Right lobe of liver (tissue), 6 donors: Measurements from ENCODE around the gene PPARA. TPM values are rescaled to one million over a fixed set of nuclear protein-coding genes. Genes with fewer than 3 reads are reported as not detected.
"Not testable (repeated sequence)": the region's sequence is repeated elsewhere in the genome, so short reads cannot be mapped to it uniquely, and the experiment has no call there.

ENCODE experiments used
- ATAC-seq, 4 donors: fragments of 200-7000 bp; cut with Tn5 transposase; one replicate each; pipeline ENCODE4 v1.9.1; 2020; ENCODE audit warnings: mild to moderate bottlenecking in 4 of 4, moderate library complexity in 4 of 4
- DNase-seq, 3 donors: peaks; one replicate each; pipeline ENCODE4 v3.0.0-alpha.2; 2020
- H3K27ac ChIP-seq, 3 donors: fragments of 200-600 bp; one replicate each; pipeline ENCODE4 v1.8.0; 2022
- H3K27me3 ChIP-seq, 2 donors: fragments of 200-600 bp; one replicate each; pipeline ENCODE4 v1.8.0; 2022
- H3K36me3 ChIP-seq, 4 donors: fragments of 200-600 bp; sonication (generic) in 1 of 4; one replicate each; pipeline versions ENCODE4 v1.5.1 to v1.8.0; 2017 to 2022; ENCODE audit warnings: control low read depth in 1 of 4
- H3K4me1 ChIP-seq, 4 donors: fragments of 200-600 bp; sonication (generic) in 1 of 4; one replicate each; pipeline versions ENCODE4 v1.5.1 to v1.8.0; 2017 to 2022; ENCODE audit warnings: control low read depth in 1 of 4
- H3K4me3 ChIP-seq, 3 donors: fragments of 200-600 bp; one replicate each; pipeline ENCODE4 v1.8.0; 2022
- H3K9me3 ChIP-seq, 4 donors: fragments of 200-600 bp; sonication (generic) in 1 of 4; one replicate each; pipeline versions ENCODE4 v1.5.1 to v1.8.0; 2017 to 2022; ENCODE audit warnings: control low read depth in 1 of 4
- POLR2A ChIP-seq: fragments of 450-650 bp; IDR thresholded peaks from one replicate; pipeline ENCODE4 v1.6.1; 2017; ENCODE audit warnings: antibody characterized with exemption, mild to moderate bottlenecking
- WGBS: methylation state at CpG from one replicate; pipeline ENCODE4 v1.1.6; 2018; ENCODE audit warnings: low coverage, low lambda C conversion rate; ENCODE audit not compliant: insufficient coverage; ENCODE audit errors: missing lambda C conversion rate; 5-methylcytosine and 5-hydroxymethylcytosine counted together
- intact Hi-C, 2 donors: fragments of 100-400 bp; cut with DNase I; formaldehyde crosslinking; loops; one replicate each; pipeline versions ENCODE4 v1.11.2 to v1.14.1; 2022
- total RNA-seq, 6 experiments: library from RNA; depleted of rRNA in 2 of 6; stranded (reverse); fragments of >200 nt in 2 of 6; fragmentation: NEBNext Ultra II Directional in 3 of 6; extraction: Animal tissue kit (Norgen Biotek cat#: 25700) in 3 of 6; gene quantifications; one replicate each; pipeline versions ENCODE4 v1.1.0 to v1.2.4, GENCODE V29; 2016 to 2023
- TF ChIP-seq, protein P1 (sequence below), 4 donors: fragments of 200-600 bp in 3 of 4; fragments of 450-650 bp in 1 of 4; IDR thresholded peaks; one replicate each; pipeline versions ENCODE4 v1.5.1 to v1.8.0; 2016 to 2022; ENCODE audit warnings: antibody characterized with exemption in 4 of 4, mild to moderate bottlenecking in 2 of 4
- donor health status: DM: no; HTN: yes; CAD: no.
- donor health status: DM: no; HTN: no; CAD: no.
- donor health status: DM: no; HTN: no; CAD: no.
- donor health status: DM: no; HTN: yes; CAD: no.
- donor health status: DM: no; HTN: yes; CAD: no.

Gene PPARA
- total RNA-seq, 6 experiments from 2014 or later, result 64.4 to 152 (median 95.1) TPM

DNA sequence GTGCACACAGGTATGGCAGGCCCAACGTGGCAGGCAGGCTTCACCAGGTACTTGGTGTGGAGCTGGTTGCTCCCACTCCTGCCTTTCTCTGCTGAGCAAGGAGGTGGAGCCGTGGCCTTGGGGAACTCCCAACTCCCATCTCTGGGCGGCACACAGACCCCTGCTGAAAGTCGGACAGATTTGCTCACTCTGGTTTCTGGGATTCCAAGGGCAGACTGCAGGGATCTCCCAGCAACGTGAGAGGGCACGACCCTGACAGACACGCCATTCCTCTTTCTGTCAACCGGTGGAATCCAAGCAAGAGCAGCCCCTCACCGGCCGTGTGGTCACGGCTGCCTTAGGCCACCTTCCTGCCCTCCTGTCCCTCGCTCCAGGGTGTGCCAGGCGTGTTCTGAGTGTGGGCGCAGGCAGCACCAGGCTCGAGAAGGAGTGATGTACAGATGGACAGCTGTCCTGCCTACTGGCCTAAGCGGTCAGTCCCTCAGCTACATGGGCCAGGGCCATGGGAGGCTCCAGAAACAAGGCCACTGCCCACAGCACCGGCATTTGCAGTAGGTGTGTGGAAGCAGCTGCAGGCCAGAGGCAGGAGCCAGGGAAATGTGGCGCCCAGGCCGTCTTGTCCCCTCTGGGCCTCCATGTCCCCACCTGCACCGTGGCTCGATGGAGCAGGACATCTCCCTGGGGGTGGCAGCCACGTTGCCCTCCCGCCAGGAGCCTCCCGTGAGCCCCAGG, 13.7 kb upstream of the PPARA start:
- DNase-seq, result peak in 1 of 3 donors; percentile 47
- Histone ChIP-seq H3K9me3 (no peaks in the 10 kb centered on the region), H3K36me3 (peaks cover 0 to 7% (median 0%) of the 10 kb centered on the region in 4 donors), H3K27me3 (no peaks in the 10 kb centered on the region), H3K27ac (peak overlapping the region in 1 of 3 donors; percentile 12), H3K4me1 (peaks cover 0 to 52% (median 19%) of the 10 kb centered on the region in 4 donors), H3K4me3 (no peak overlapping the region)
- TF ChIP-seq, protein P1, sequence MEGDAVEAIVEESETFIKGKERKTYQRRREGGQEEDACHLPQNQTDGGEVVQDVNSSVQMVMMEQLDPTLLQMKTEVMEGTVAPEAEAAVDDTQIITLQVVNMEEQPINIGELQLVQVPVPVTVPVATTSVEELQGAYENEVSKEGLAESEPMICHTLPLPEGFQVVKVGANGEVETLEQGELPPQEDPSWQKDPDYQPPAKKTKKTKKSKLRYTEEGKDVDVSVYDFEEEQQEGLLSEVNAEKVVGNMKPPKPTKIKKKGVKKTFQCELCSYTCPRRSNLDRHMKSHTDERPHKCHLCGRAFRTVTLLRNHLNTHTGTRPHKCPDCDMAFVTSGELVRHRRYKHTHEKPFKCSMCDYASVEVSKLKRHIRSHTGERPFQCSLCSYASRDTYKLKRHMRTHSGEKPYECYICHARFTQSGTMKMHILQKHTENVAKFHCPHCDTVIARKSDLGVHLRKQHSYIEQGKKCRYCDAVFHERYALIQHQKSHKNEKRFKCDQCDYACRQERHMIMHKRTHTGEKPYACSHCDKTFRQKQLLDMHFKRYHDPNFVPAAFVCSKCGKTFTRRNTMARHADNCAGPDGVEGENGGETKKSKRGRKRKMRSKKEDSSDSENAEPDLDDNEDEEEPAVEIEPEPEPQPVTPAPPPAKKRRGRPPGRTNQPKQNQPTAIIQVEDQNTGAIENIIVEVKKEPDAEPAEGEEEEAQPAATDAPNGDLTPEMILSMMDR (IDR thresholded peaks at IDR 0.05), result no peak
- no peak for TF ChIP-seq POLR2A
- ATAC-seq, result no peak
- WGBS, result 100% methylated on average over 1 of the region's 24 CpGs
- intact Hi-C loops, result no loop called here

DNA sequence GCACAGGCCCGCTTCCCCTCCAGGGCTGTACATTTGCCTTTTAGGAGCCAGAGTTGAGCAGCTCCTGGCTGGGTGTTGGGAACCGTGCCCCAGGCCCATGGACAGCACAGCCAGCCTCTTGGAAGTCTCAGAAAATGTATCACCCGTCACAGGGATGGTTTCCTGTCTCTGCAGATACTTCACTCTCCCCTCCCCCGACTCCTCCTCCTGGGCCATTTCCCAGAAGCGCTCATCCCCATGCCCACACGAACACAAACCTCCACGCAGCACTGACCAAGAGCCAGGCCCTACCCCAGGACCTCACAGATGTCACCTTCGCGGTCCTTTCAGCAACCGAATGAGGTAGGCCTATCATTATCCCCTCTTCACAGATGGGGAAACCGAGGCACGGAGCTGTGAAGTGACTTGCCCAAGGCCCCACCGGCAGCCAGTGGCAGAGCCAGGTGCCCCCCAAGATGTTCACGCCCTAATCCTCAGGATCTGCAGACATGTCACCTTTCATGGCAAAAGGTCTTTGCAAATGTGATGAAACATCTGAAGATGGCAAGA, 13.0 kb upstream of the PPARA start:
- TF ChIP-seq POLR2A, result no peak
- TF ChIP-seq, protein P1 (IDR thresholded peaks at IDR 0.05), result no peak
- no peak for ATAC-seq

DNA sequence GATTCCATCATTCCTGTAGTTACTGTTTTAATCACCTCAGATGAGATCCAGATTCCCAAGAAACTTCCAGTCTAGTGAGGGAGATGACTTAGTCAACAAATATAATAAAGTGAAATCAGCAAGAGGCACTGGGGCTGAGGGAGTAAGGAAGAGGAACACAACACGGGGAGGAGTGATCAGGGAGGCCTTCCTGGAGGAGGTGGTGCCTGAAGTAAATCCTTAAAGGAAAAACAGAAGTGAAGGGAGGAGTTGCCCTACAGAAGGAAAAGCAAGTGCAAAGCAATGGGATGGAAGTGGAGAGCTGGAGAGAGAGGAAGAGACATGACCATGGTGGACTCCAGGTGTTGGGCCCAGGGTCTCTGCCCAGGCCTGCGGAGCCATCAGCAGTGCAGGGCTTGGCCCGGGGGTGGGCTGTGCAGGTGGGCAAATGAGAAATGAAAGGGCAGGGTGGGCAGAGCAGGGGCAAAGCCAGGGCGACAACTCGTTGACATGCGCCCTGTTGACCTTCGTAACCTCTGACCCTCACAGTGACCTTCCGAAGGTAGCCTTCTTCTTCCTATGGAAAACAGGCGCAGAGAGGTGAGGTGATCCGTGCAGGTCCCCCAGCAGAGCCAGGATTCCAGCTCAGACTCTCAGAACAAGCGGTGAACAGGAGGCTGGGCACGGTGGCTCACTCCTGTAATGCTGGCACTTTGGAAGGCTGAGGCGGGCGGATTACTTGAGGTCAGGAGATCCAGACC, 12.1 kb upstream of the PPARA start:
- peaks cover 0 to 7% (median 0%) of the 10 kb centered on the region in 4 donors for H3K36me3 ChIP-seq
- TF ChIP-seq POLR2A, result no peak
- TF ChIP-seq, protein P1 (IDR thresholded peaks at IDR 0.05), result no peak
- no peak overlapping the region for H3K27ac ChIP-seq
- intact Hi-C loops, result no loop called here
- no peaks in the 10 kb centered on the region for H3K9me3 ChIP-seq
- 75% methylated on average over 4 of the region's 14 CpGs for WGBS
- peaks cover 0 to 49% (median 20%) of the 10 kb centered on the region in 4 donors for H3K4me1 ChIP-seq
- H3K27me3 ChIP-seq, result no peaks in the 10 kb centered on the region
- ATAC-seq (no peak), DNase-seq (no peak)
- H3K4me3 ChIP-seq, result no peak overlapping the region

More for the DNA sequence above, 13.0 kb upstream of the PPARA start:
- intact Hi-C loops, result no loop called here
- Histone ChIP-seq H3K4me1 (peaks cover 0 to 47% (median 19%) of the 10 kb centered on the region in 4 donors), H3K27me3 (no peaks in the 10 kb centered on the region), H3K9me3 (no peaks in the 10 kb centered on the region), H3K27ac (peak overlapping the region in 1 of 3 donors; percentile 12), H3K36me3 (peaks cover 0 to 7% (median 0%) of the 10 kb centered on the region in 4 donors), H3K4me3 (no peak overlapping the region)
- WGBS, result 73% methylated on average over 8 of the region's 14 CpGs
- no peak for DNase-seq

DNA sequence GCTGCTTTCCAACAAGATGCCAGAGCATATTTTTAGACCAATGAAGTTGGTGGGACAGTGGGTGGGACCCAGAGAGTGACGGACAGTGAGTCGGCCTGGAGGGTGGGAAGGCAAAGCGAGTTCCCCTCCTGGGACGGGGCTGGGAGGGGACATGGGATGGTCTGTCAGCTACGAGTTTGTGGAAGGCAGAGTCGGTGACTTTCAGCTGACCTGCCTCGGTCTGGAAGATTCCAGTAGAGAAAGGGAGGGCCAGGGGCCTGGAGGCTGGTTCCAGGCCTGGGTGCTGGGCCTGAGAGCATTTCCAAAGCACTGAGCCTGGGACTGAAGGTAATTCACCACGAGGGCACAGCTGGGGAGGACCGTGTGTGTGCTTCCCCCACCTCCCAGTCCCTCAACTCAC, 10.9 kb upstream of the PPARA start:
- H3K36me3 ChIP-seq, H3K27me3 ChIP-seq, intact Hi-C loops, H3K4me3 ChIP-seq, H3K9me3 ChIP-seq, ATAC-seq: not testable (repeated sequence)
- peak overlapping the region in 2 of 3 donors; percentile 26 to 40 for H3K27ac ChIP-seq
- peaks cover 0 to 49% (median 20%) of the 10 kb centered on the region in 4 donors for H3K4me1 ChIP-seq
- peak in 1 of 3 donors; percentile 14 for DNase-seq
- no CpG with 5 or more reads among the region's 9 CpGs for WGBS
